T-helper 2 cell (primary cell): ENCODE data around the gene RANBP2.
"Not testable (repeated sequence)": the region's sequence is repeated elsewhere in the genome, so short reads cannot be mapped to it uniquely, and the experiment has no call there.

Source experiments
- DNase-seq, 5 experiments: peaks; one replicate each; pipeline versions ENCODE4 v3.0.0 to v3.0.0-alpha.2; 2012 to 2022
- total RNA-seq, 2 donors: gene quantifications; one replicate each; lab custom pipeline; 2026; lab: John Stamatoyannopoulos, UW

RANBP2 gene
- total RNA-seq = 455 to 1,278 reads per million in 2 donors

- peak; percentile 82 to 99 (median 93) for DNase-seq
Observed at GRCh38 chr2:108719149-108720044, at the start of gene RANBP2. Gene RANBP2, plus strand, starts transcription at chr2:108719482. Its CDS starts 125 bp downstream, at chr2:108719607.

GRCh38 chr2:108670282-108670681 lies 49.0 kb upstream of the RANBP2 start:
- not testable (repeated sequence) for DNase-seq

- not testable (repeated sequence) for DNase-seq
Observed at GRCh38 chr2:108672200-108672805, 47.0 kb upstream of the RANBP2 start.

- DNase-seq = not testable (repeated sequence)
Observed at GRCh38 chr2:108676522-108676921, 42.8 kb upstream of the RANBP2 start.

- not testable (repeated sequence) for DNase-seq
Observed at GRCh38 chr2:108677239-108677744, 42.0 kb upstream of the RANBP2 start.

GRCh38 chr2:108678198-108678651 lies 41.1 kb upstream of the RANBP2 start:
- DNase-seq = not testable (repeated sequence)

GRCh38 chr2:108680805-108681204 lies 38.5 kb upstream of the RANBP2 start:
- DNase-seq = not testable (repeated sequence)

GRCh38 chr2:108688818-108689756 lies 30.2 kb upstream of the RANBP2 start:
- not testable (repeated sequence) for DNase-seq

GRCh38 chr2:108690001-108690400 lies 29.3 kb upstream of the RANBP2 start:
- DNase-seq = not testable (repeated sequence)

- DNase-seq = no peak
Observed at GRCh38 chr2:108691447-108691846, 27.8 kb upstream of the RANBP2 start.

- no peak for DNase-seq
Observed at GRCh38 chr2:108701208-108701607, 18.1 kb upstream of the RANBP2 start.

- no peak for DNase-seq
Observed at GRCh38 chr2:108701806-108702205, 17.5 kb upstream of the RANBP2 start.

GRCh38 chr2:108704871-108705270 lies 14.4 kb upstream of the RANBP2 start:
- DNase-seq = no peak

GRCh38 chr2:108707300-108707699 lies 12.0 kb upstream of the RANBP2 start:
- DNase-seq = no peak

- DNase-seq = not testable (repeated sequence)
Observed at GRCh38 chr2:108716971-108717370, 2.3 kb upstream of the RANBP2 start.

- not testable (repeated sequence) for DNase-seq
Observed at GRCh38 chr2:108726048-108726447, 6.8 kb downstream of the RANBP2 start.

GRCh38 chr2:108734656-108735055 lies 15.4 kb downstream of the RANBP2 start:
- peak in 1 of 5 experiments; percentile 25 for DNase-seq

- DNase-seq = not testable (repeated sequence)
Observed at GRCh38 chr2:108757973-108758372, 38.7 kb downstream of the RANBP2 start.

- not testable (repeated sequence) for DNase-seq
Observed at GRCh38 chr2:108762618-108763017, 43.3 kb downstream of the RANBP2 start.

GRCh38 chr2:108766671-108767070 lies 47.4 kb downstream of the RANBP2 start:
- peak in 1 of 5 experiments; percentile 49 for DNase-seq

- peak in 1 of 5 experiments; percentile 19 for DNase-seq
Observed at GRCh38 chr2:108767859-108768258, 48.6 kb downstream of the RANBP2 start.

- DNase-seq = no peak
Observed at GRCh38 chr2:108776475-108776874, 57.2 kb downstream of the RANBP2 start.
